ENCODE measurements around the gene AAGAB. TPM values are rescaled to one million over a fixed set of nuclear protein-coding genes. Genes with fewer than 3 reads are reported as not detected.

The AAGAB gene, protein sequence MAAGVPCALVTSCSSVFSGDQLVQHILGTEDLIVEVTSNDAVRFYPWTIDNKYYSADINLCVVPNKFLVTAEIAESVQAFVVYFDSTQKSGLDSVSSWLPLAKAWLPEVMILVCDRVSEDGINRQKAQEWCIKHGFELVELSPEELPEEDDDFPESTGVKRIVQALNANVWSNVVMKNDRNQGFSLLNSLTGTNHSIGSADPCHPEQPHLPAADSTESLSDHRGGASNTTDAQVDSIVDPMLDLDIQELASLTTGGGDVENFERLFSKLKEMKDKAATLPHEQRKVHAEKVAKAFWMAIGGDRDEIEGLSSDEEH
- 10 to 100 TPM; 67.7 to 99.1 TPM for total RNA-seq
- polyA plus RNA-seq (2013, experiment 1 of 2) = 42.5 TPM
- 44.0 TPM for polyA plus RNA-seq (2013, experiment 2 of 2)
- long read RNA-seq, experiment 1, transcript AAGAB-201 (10 exons, 2,841 nt) = major isoform, 23 of 48 reads
- long read RNA-seq, experiment 1, partial matches to known transcripts = 13 of 48 reads
- long read RNA-seq, experiment 1, other reads (novel, unspliced or antisense) = 11 of 48 reads
- long read RNA-seq, experiment 2, transcript AAGAB-207 (10 exons, 2,251 nt) = minor isoform, 11 of 233 reads
- long read RNA-seq, experiment 2, transcript AAGAB-201 (10 exons, 2,841 nt) = major isoform, 196 of 233 reads
- long read RNA-seq, experiment 2, partial matches to known transcripts = 5 of 233 reads
- long read RNA-seq, experiment 2, other reads (novel, unspliced or antisense) = 21 of 233 reads
- long read RNA-seq, experiment 3, transcript AAGAB-201 (10 exons, 2,841 nt) = major isoform, 371 of 439 reads
- long read RNA-seq, experiment 3, transcript AAGAB-207 (10 exons, 2,251 nt) = minor isoform, 27 of 439 reads
- long read RNA-seq, experiment 3, partial matches to known transcripts = 8 of 439 reads
- long read RNA-seq, experiment 3, other reads (novel, unspliced or antisense) = 32 of 439 reads
- long read RNA-seq, experiment 4, transcript AAGAB-201 (10 exons, 2,841 nt) = major isoform, 171 of 204 reads
- long read RNA-seq, experiment 4, transcript AAGAB-207 (10 exons, 2,251 nt) = minor isoform, 6 of 204 reads
- long read RNA-seq, experiment 4, partial matches to known transcripts = 9 of 204 reads
- long read RNA-seq, experiment 4, other reads (novel, unspliced or antisense) = 18 of 204 reads

DNA sequence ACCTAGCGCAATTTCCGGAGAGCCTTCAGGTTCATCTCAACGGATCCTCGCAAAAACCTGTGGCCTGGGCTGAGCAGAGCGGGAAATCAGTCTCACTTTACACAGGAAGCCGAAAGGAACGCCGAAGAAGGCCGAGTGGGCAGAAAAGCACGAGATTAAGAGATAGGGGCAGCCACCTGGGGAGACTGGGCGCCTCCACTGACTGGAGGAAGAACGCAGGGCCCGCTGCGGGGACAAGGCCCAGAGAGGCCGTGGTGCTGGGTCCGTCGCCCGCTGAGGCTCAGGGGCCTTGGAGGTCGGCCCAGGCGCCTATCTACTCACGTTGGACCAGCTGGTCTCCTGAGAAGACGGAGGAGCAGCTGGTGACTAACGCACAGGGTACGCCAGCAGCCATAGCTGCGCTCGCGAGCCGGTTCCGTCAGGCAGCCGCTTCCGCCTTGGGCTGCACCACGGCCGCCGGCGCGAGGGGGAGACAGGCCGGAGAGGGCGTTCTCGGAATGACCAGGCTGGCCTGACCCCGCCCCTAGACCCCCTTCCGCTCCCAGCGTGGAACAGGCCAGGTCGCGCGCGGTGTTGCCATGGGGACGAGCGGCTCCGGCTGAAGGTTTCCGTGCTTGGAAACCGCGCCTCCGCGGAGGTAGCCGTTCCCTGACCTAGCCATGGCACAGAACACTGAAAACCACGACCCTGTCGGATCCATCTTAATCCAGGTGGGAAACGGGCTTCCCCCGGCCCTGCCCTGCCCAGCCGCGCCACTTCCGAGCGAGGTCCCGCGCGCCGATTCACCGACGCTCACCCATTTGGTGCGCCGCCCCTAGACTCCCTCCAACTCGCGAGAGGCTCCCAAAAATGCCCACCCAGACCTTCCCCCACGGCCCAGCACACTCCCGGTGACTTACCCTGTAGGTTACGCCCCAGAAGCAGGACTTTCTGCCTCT is at the start of gene AAGAB, which contains the start of gene IQCH:
Gene AAGAB, minus strand, starts transcription at position 424 of the 938 bp plus-strand sequence. Its CDS starts 30 bp downstream, at position 394.
Gene IQCH, plus strand, starts transcription at position 549 of the 938 bp plus-strand sequence. Its CDS starts 111 bp downstream, at position 660.
- no peaks in the 10 kb centered on the region for H3K9me3 Mint-ChIP-seq
- Histone ChIP-seq H3K9ac (ENCODE audit: extremely low read depth, low read length, poor library complexity, severe bottlenecking) (peak within 1 kb of the TSS; percentile 95), H3K36me3 (ENCODE audit: control insufficient read depth, insufficient read depth, low read length) (peaks cover 4% of the 10 kb centered on the region), H3K4me3 (ENCODE audit: low read length) (peak within 1 kb of the TSS; percentile 100), H3K9me3 (ENCODE audit: control insufficient read depth, low read length) (no peaks in the 10 kb centered on the region), H3K27me3 (ENCODE audit: control insufficient read depth, insufficient read depth, low read length, poor library complexity, severe bottlenecking) (no peaks in the 10 kb centered on the region), H3K27ac (ENCODE audit: low read depth, low read length) (peak within 1 kb of the TSS; percentile 72), H3K4me1 (ENCODE audit: control insufficient read depth, insufficient read depth, low read length) (no peaks in the 10 kb centered on the region)
- H3K27ac Mint-ChIP-seq = peak within 1 kb of the TSS; percentile 98
- DNase-seq = peak; percentile 100
- H3K4me3 Mint-ChIP-seq = peak within 1 kb of the TSS; percentile 98
- H3K4me1 Mint-ChIP-seq = no peaks in the 10 kb centered on the region
- peaks cover 2% of the 10 kb centered on the region for H3K36me3 Mint-ChIP-seq (ENCODE audit: low read depth)
- peaks cover 18% of the 10 kb centered on the region for H3K27me3 Mint-ChIP-seq (ENCODE audit: insufficient read depth)
- 0 to 1% methylated on average over 20 to 76 of the region's 76 CpGs for WGBS, 2 experiments (ENCODE audit: insufficient coverage in 1 of 2, insufficient read length in 1 of 2)
- TF ChIP-seq, protein P1, sequence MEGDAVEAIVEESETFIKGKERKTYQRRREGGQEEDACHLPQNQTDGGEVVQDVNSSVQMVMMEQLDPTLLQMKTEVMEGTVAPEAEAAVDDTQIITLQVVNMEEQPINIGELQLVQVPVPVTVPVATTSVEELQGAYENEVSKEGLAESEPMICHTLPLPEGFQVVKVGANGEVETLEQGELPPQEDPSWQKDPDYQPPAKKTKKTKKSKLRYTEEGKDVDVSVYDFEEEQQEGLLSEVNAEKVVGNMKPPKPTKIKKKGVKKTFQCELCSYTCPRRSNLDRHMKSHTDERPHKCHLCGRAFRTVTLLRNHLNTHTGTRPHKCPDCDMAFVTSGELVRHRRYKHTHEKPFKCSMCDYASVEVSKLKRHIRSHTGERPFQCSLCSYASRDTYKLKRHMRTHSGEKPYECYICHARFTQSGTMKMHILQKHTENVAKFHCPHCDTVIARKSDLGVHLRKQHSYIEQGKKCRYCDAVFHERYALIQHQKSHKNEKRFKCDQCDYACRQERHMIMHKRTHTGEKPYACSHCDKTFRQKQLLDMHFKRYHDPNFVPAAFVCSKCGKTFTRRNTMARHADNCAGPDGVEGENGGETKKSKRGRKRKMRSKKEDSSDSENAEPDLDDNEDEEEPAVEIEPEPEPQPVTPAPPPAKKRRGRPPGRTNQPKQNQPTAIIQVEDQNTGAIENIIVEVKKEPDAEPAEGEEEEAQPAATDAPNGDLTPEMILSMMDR (conservative IDR thresholded peaks at IDR 0.05) = no peak

DNA sequence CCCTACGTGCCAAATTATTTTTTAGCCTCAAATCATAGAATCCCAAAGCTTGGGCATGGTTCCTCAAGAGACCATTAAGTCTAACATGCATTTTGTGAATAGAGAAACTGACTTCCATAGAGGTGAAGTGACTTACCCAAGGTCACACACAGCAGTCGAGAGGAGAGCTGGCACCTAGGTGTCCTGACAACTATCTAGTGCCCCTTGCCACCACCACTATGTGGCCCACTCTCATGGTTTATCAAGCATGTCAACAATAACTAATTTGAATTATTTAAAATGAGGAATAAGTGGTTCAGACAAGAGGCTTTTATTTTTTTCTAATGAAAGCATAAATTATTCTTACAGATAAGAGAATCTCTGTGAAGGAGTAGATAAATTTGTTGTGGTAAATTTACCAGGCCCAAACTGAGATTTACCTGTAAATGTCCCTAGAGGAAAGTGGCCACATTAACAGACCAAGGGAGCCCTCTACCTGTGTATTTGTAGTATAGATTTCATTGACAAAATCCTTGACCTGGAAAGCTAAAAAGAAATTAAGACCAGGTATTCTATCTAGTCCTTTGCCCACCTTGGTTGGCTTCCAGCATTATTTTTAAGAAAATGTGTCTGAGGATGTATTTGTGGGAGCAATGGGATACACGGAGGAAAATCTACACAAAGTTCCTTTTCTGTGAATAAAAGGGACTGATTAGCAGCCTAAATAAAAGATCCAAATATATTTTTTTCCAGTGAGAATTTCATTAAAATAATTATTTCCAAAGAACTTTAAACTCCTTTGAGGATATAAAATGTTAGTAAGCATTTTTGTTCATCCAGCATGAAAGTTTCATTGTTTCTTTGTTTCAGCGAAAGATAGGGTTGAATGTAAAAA is 49.3 kb upstream of the AAGAB start:
- no peak for DNase-seq
- Histone ChIP-seq H3K27me3 (ENCODE audit: control insufficient read depth, insufficient read depth, low read length, poor library complexity, severe bottlenecking) (no peaks in the 10 kb centered on the region), H3K27ac (ENCODE audit: low read depth, low read length) (no peak overlapping the region), H3K36me3 (ENCODE audit: control insufficient read depth, insufficient read depth, low read length) (no peaks in the 10 kb centered on the region), H3K4me1 (ENCODE audit: control insufficient read depth, insufficient read depth, low read length) (no peaks in the 10 kb centered on the region), H3K4me3 (ENCODE audit: low read length) (no peak overlapping the region), H3K9me3 (ENCODE audit: control insufficient read depth, low read length) (no peaks in the 10 kb centered on the region), H3K9ac (ENCODE audit: extremely low read depth, low read length, poor library complexity, severe bottlenecking) (no peak overlapping the region)
- no peak overlapping the region for H3K27ac Mint-ChIP-seq
- no peaks in the 10 kb centered on the region for H3K27me3 Mint-ChIP-seq (ENCODE audit: insufficient read depth)
- TF ChIP-seq, protein P1 (conservative IDR thresholded peaks at IDR 0.05) = peak; percentile 84
- H3K36me3 Mint-ChIP-seq (ENCODE audit: low read depth) = no peaks in the 10 kb centered on the region
- no peaks in the 10 kb centered on the region for H3K9me3 Mint-ChIP-seq
- no peak overlapping the region for H3K4me3 Mint-ChIP-seq
- 65 to 100% methylated on average over 2 to 4 of the region's 4 CpGs for WGBS, 2 experiments (ENCODE audit: insufficient coverage in 1 of 2, insufficient read length in 1 of 2)
- H3K4me1 Mint-ChIP-seq = no peaks in the 10 kb centered on the region
